ENCODE results near the gene CT45A9.
"Not testable (repeated sequence)": the region's sequence is repeated elsewhere in the genome, so short reads cannot be mapped to it uniquely, and the experiment has no call there.

The CT45A9 gene

GRCh38 chrX:135871712-135872111 is at the start of gene CT45A9:
Gene CT45A9 (minus strand): TSS chrX:135871812. CDS start chrX:135868061, 3,751 bp downstream.
- H3K4me3 ChIP-seq (replicated peaks; ENCODE audit: low read depth, low read length); DNase-seq (ENCODE audit: extremely low read depth, low read depth): not testable (repeated sequence)

DNA sequence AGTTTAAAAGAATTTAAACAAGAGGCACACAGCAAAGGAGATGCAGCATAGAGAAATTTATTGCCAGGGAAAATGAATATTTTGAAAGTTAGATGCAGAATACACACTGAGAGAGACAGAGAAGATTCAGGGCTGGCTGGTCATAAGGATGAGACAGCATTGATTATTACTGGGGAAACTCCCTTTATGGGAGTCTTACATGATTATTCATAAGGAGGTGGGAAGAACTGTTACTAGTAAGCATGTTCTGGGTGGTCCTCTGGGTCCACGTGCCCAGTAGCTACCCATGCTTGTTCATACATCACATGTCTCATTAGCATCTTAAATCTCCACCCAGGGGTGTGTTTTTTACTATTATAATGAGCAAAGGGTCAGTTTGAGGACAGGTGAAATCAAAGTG is 48.9 kb upstream of the CT45A9 start:
- DNase-seq (ENCODE audit: extremely low read depth, low read depth); H3K4me3 ChIP-seq (replicated peaks; ENCODE audit: low read depth, low read length): not testable (repeated sequence)

DNA sequence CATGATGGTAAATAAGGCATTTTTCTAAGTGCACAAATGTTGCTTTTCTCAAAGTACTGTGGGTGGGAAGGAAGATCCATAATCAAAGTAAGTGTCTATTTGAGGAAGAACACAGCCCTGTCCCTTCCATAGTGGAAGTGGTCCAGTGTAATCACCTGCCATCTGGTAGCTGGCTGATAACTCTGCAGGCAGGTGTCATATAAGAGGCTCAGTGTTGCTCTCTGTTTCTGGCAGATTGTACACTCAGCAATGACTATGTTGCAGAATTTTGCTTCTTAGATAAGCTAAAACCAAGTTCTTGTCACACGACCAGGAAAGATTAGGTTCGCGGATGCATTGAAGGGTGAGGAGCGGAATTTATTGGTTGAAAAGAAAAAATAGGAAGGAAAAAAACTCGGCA is 42.8 kb upstream of the CT45A9 start:
- H3K4me3 ChIP-seq (replicated peaks; ENCODE audit: low read depth, low read length), result no peak overlapping the region
- no peak for DNase-seq (ENCODE audit: extremely low read depth, low read depth)
- TF ChIP-seq, protein P1, sequence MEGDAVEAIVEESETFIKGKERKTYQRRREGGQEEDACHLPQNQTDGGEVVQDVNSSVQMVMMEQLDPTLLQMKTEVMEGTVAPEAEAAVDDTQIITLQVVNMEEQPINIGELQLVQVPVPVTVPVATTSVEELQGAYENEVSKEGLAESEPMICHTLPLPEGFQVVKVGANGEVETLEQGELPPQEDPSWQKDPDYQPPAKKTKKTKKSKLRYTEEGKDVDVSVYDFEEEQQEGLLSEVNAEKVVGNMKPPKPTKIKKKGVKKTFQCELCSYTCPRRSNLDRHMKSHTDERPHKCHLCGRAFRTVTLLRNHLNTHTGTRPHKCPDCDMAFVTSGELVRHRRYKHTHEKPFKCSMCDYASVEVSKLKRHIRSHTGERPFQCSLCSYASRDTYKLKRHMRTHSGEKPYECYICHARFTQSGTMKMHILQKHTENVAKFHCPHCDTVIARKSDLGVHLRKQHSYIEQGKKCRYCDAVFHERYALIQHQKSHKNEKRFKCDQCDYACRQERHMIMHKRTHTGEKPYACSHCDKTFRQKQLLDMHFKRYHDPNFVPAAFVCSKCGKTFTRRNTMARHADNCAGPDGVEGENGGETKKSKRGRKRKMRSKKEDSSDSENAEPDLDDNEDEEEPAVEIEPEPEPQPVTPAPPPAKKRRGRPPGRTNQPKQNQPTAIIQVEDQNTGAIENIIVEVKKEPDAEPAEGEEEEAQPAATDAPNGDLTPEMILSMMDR (IDR thresholded peaks at IDR 0.05; ENCODE audit: low read depth, low read length, missing control alignments), result no peak

DNA sequence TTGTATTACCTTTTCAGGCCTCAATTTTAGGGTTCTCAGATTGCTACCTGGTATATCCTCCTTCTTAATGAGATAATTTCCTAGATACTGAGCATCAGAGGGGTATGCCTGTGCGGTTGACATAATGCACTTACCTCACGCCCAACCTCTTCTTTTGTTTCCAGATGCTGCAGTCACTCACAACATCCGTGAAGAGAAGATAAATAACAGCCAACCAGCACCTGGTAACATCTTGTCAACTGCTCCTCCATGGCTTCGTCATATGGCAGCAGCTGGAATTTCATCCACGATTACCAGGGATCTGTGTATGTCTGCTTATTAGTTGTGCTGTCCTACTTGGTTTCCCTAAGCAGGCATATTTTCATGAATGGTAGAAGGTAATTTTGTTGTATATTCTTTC is 38.6 kb upstream of the CT45A9 start:
- no peak overlapping the region for H3K4me3 ChIP-seq (replicated peaks; ENCODE audit: low read depth, low read length)
- DNase-seq (ENCODE audit: extremely low read depth, low read depth), result no peak
- TF ChIP-seq, protein P1 (IDR thresholded peaks at IDR 0.05; ENCODE audit: low read depth, low read length, missing control alignments), result no peak

- DNase-seq (ENCODE audit: extremely low read depth, low read depth), result no peak
- TF ChIP-seq, protein P1 (IDR thresholded peaks at IDR 0.05; ENCODE audit: low read depth, low read length, missing control alignments), result no peak
- H3K4me3 ChIP-seq (replicated peaks; ENCODE audit: low read depth, low read length), result no peak within 1 kb of the TSS
These were observed 21.7 kb upstream of the CT45A9 start, which contains the start of the genes CT45A10 and SAGE1 for GRCh38 chrX:135893294-135893817. Gene CT45A10 (minus strand): TSS chrX:135893444. CDS start chrX:135885344, 8,100 bp downstream. Gene SAGE1 (plus strand): TSS chrX:135893716. CDS start chrX:135896243, 2,527 bp downstream.

DNA sequence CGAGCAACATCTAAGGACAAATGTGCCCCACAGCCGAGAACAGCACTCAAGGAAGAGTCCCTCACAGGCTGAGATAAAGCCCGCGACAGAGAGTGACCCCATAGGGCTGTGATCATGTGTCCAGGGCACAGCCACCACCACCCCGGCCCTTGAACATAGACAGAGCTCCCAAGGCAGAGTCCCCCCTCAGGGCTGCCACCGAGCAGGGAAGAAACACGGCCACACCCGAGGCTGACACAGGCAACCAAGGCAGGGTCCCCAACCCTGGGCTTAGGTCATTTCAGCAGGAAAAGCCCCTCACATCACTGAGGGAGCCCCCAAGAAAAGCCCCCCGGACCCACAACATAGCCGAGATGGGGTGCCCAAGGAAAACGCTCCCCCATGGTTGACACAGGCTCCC is 21.2 kb upstream of the CT45A9 start:
- DNase-seq (ENCODE audit: extremely low read depth, low read depth), result no peak
- TF ChIP-seq, protein P1 (IDR thresholded peaks at IDR 0.05; ENCODE audit: low read depth, low read length, missing control alignments), result no peak
- no peak overlapping the region for H3K4me3 ChIP-seq (replicated peaks; ENCODE audit: low read depth, low read length)

- TF ChIP-seq, protein P1 (IDR thresholded peaks at IDR 0.05; ENCODE audit: low read depth, low read length, missing control alignments), result no peak
- no peak overlapping the region for H3K4me3 ChIP-seq (replicated peaks; ENCODE audit: low read depth, low read length)
- no peak for DNase-seq (ENCODE audit: extremely low read depth, low read depth)
These were observed 18.5 kb upstream of the CT45A9 start for GRCh38 chrX:135890087-135890585.

DNA sequence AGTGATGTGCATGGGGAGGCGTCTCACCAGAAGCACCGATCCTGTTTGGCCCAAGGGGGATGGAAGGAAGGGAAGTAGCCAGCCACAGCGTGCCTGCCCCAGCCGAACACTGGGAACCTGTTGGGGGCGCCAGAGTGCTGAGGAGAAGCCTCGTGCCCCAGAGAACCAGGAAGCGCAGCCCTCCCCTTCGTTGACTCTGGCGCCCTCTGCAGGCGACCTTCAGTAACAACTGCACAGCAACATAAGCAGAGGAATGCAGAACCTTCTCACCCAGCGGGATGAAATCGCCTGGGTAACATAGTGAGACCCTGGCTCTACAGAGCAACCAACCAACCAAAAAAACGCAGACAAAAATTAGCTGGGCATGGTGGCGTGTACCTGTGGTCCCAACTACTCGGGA is 17.4 kb upstream of the CT45A9 start:
- not testable (repeated sequence) for DNase-seq (ENCODE audit: extremely low read depth, low read depth); H3K4me3 ChIP-seq (replicated peaks; ENCODE audit: low read depth, low read length)
- TF ChIP-seq, protein P1 (IDR thresholded peaks at IDR 0.05; ENCODE audit: low read depth, low read length, missing control alignments), result peak; percentile 12

- not testable (repeated sequence) for H3K4me3 ChIP-seq (replicated peaks; ENCODE audit: low read depth, low read length); DNase-seq (ENCODE audit: extremely low read depth, low read depth)
These were observed 16.6 kb upstream of the CT45A9 start for GRCh38 chrX:135888230-135888629.

DNA sequence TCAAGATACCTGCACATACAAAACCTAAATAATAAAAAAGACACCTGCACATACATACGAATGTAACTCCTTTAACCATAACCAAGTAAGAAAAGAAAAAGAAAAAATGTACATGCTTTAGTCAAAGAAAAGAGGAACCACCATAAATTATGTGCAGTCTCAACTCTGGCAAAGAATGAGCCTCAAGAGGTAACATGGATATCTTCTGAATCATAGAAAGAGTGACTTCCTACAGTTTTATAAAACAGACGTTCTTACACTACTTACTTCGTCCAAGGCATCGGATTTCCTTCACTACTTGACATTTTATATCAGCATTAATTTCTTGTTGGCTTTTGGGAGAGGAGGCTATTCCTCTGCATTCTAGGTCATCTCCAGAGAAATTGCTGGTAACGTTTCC is 11.1 kb upstream of the CT45A9 start:
- not testable (repeated sequence) for DNase-seq (ENCODE audit: extremely low read depth, low read depth); H3K4me3 ChIP-seq (replicated peaks; ENCODE audit: low read depth, low read length)

- not testable (repeated sequence) for H3K4me3 ChIP-seq (replicated peaks; ENCODE audit: low read depth, low read length); DNase-seq (ENCODE audit: extremely low read depth, low read depth)
These were observed 17.2 kb downstream of the CT45A9 start, which contains the start of gene CT45A8 for GRCh38 chrX:135854438-135854837. Gene CT45A8 (minus strand): TSS chrX:135854538. CDS start chrX:135850783, 3,755 bp downstream.

Data from HFF-Myc (cell line).